Activated B cell treated with CpG ODN at 0.5 μM for 24 hours (primary cell): ENCODE results near the gene TBC1D25. TPM values are rescaled to one million over a fixed set of nuclear protein-coding genes. Genes with fewer than 3 reads are reported as not detected.

Experiments
- ATAC-seq: fragments of 200-7000 bp; cut with Tn5 transposase; one replicate; pipeline ENCODE4 v1.10.0; 2021; ENCODE audit warnings: low read depth, mild to moderate bottlenecking, moderate library complexity
- CTCF ChIA-PET: fragments of 350-600 bp; sonication (Branson Sonifier 250); formaldehyde crosslinking; loops from one replicate; lab custom pipeline; 2021; ENCODE audit warnings: antibody characterized with exemption; lab: Charles Lee
- POLR2A ChIA-PET: fragments of 350-600 bp; sonication (Branson Sonifier 250); formaldehyde crosslinking; loops from one replicate; lab custom pipeline; 2021; ENCODE audit warnings: antibody characterized with exemption; lab: Charles Lee
- DNase-seq: peaks from one replicate; pipeline ENCODE4 v3.0.0; 2022
- H3K27ac Mint-ChIP-seq: one replicate; pipeline ENCODE4 v1.8.0; 2020; ENCODE audit warnings: mixed read lengths
- H3K27me3 Mint-ChIP-seq: one replicate; pipeline ENCODE4 v1.8.0; 2021; ENCODE audit warnings: mixed read lengths
- H3K36me3 Mint-ChIP-seq: one replicate; pipeline ENCODE4 v1.8.0; 2021; ENCODE audit warnings: low read depth, mixed read lengths
- H3K4me1 Mint-ChIP-seq: one replicate; pipeline ENCODE4 v1.8.0; 2021; ENCODE audit warnings: mixed read lengths
- H3K4me3 Mint-ChIP-seq: one replicate; pipeline ENCODE4 v1.8.0; 2020; ENCODE audit warnings: mild to moderate bottlenecking, mixed read lengths
- H3K9me3 Mint-ChIP-seq: one replicate; pipeline ENCODE4 v1.8.0; 2020; ENCODE audit warnings: mixed read lengths
- intact Hi-C: fragments of 100-400 bp; cut with micrococcal nuclease; formaldehyde crosslinking; loops from one replicate; pipeline ENCODE4 v1.15.1; 2024
- total RNA-seq: library from RNA; stranded (reverse); gene quantifications from 2 replicates; pipeline ENCODE4 v1.2.3, GENCODE V29; 2022
- TF ChIP-seq, protein P1 (sequence below): fragments of 200-600 bp; IDR thresholded peaks from one replicate; pipeline ENCODE4 v1.8.0; 2022; ENCODE audit warnings: antibody characterized with exemption, mild to moderate bottlenecking

TBC1D25 gene
- total RNA-seq, 1 donor from 2014 or later, result 16.4 TPM

DNA sequence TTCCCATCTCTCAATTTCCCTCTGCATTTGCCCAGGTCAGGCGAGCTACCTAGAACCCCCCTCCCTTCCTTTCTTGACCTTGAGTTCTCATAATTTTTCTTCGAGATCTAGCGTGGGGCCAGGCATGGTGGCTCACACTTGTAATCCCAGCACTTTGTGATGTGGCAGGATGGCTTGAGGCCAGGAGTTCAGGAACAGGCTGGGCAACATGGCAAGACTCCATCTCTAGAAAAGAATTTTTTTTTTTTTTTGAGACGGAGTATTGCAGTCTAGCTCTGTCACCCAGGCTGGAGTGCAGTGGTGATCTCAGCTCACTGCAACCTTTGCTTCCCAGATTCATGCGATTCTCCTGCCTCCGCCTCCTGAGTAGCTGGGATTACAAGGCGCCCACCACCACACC lies 35.3 kb upstream of the TBC1D25 start:
- peaks cover 4% of the 10 kb centered on the region for H3K4me1 Mint-ChIP-seq
- no peak overlapping the region for H3K4me3 Mint-ChIP-seq
- H3K9me3 Mint-ChIP-seq, result no peaks in the 10 kb centered on the region
- no peaks in the 10 kb centered on the region for H3K27me3 Mint-ChIP-seq
- ChIA-PET CTCF (interaction anchor here (0.7 kb wide), 1 partner anchor 519 kb away, joined by 4 read pairs; no protein-coding TSS in a partner anchor), POLR2A (no interaction called here)
- H3K27ac Mint-ChIP-seq, result no peak overlapping the region
- peaks cover 2% of the 10 kb centered on the region for H3K36me3 Mint-ChIP-seq
- intact Hi-C loops, result no loop called here
- ATAC-seq, result no peak
- no peak for DNase-seq
- TF ChIP-seq, protein P1, sequence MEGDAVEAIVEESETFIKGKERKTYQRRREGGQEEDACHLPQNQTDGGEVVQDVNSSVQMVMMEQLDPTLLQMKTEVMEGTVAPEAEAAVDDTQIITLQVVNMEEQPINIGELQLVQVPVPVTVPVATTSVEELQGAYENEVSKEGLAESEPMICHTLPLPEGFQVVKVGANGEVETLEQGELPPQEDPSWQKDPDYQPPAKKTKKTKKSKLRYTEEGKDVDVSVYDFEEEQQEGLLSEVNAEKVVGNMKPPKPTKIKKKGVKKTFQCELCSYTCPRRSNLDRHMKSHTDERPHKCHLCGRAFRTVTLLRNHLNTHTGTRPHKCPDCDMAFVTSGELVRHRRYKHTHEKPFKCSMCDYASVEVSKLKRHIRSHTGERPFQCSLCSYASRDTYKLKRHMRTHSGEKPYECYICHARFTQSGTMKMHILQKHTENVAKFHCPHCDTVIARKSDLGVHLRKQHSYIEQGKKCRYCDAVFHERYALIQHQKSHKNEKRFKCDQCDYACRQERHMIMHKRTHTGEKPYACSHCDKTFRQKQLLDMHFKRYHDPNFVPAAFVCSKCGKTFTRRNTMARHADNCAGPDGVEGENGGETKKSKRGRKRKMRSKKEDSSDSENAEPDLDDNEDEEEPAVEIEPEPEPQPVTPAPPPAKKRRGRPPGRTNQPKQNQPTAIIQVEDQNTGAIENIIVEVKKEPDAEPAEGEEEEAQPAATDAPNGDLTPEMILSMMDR, result no peak

DNA sequence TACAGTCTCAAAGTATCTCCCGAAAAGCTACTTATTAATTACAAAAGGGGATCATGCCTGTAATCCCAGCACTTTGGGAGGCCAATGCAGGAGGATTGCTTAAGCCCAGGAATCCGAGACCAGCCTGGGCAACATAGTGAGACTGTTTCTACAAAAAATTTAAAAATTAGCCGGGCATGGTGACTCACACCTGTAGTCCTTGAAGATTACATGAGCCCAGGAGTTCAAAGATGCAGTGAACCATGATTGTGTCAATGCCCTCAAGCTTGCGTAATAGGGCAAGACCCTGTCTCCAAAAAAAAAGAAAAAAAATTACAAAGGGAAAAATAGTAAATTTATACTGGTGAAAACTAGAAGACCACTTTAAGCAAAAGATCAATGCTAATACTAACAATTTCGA lies 34.0 kb upstream of the TBC1D25 start:
- H3K27me3 Mint-ChIP-seq, result no peaks in the 10 kb centered on the region
- H3K36me3 Mint-ChIP-seq, result peaks cover 2% of the 10 kb centered on the region
- H3K4me1 Mint-ChIP-seq, result peaks cover 11% of the 10 kb centered on the region
- ATAC-seq (no peak), DNase-seq (no peak)
- no peak overlapping the region for H3K27ac Mint-ChIP-seq
- TF ChIP-seq, protein P1, result no peak
- H3K9me3 Mint-ChIP-seq, result no peaks in the 10 kb centered on the region
- CTCF ChIA-PET, result no interaction called here
- no peak overlapping the region for H3K4me3 Mint-ChIP-seq
- POLR2A ChIA-PET, result no interaction called here
- intact Hi-C loops, result loop anchor here (5.0 kb wide), 1 partner anchor 38 kb away; no protein-coding TSS in a partner anchor

DNA sequence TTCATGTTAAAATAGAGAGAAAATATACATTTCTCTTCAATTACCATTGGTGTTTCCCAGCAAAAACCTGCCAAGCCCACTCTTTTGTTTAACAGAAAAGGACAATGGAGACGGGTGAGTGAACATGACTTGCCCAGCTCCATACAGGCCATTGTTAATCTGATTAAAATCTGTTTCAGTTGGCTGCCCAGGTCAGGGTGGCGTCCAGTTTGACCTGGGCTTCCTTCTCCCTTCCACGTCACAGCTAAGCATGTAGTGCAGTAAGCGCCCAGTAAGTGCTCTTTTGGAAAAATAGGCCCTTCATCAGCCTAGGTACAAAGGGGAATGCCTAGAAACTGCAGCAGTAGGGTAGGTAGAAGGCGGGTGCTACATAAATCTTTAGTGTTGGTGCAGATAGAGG lies 32.3 kb upstream of the TBC1D25 start:
- ChIA-PET POLR2A (interaction anchor here (1.0 to 2.5 kb wide), 4 partner anchors 14 to 67 kb away, joined by 4 to 17 read pairs (median 7); partner anchors contain the start of genes EBP and RBM3), CTCF (interaction anchor here (1.5 kb wide), 1 partner anchor 33 kb away, joined by 4 read pairs; no protein-coding TSS in a partner anchor)
- Mint-ChIP-seq H3K4me3 (no peak overlapping the region), H3K4me1 (peaks cover 11% of the 10 kb centered on the region), H3K27ac (no peak overlapping the region), H3K9me3 (no peaks in the 10 kb centered on the region), H3K36me3 (peaks cover 5% of the 10 kb centered on the region), H3K27me3 (no peaks in the 10 kb centered on the region)
- ATAC-seq (no peak), DNase-seq (no peak)
- intact Hi-C loops, result loop anchor here (5.0 kb wide), 1 partner anchor 40 kb away; no protein-coding TSS in a partner anchor
- TF ChIP-seq, protein P1, result no peak

DNA sequence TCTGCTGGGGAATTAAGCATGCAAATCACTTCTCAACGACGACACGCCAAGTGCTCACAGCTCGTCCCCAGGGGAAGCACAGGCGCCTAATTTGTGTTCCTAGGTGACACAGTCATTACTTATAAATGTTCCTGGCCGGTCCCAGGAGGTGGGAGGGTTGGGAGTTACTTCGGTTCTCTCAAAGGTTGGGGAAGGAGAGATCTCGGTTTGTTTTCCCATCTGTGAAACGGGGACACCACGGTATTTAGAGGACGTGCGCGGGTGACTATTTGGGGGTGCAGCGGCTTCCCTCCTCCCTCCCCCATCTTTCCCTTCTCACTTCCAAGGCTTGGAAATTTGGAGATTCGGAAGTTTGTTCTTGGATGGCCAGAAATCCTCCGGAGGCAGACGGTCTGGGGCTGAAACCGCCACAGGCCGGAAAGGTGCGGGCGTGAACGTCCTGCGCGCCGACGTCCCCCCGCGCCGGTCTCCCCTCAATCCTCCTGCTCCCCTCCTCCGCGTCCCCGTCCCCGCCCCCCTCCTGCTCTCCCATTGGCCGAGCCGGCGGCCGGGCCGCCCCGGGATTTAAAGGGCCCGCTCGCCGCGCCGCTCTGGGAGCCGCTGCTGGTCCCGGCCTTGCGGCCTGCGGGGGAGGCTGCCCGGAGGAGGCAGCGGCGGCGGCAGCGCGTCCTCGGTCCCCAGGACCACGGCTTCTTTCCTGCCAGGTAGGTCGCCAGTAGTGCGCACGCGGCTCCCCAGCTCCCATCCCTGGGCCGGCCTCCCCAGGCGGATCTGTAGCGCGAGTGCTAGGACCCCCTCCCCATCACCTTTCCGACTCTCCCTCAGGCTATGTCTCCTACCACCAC lies 30.9 kb upstream of the TBC1D25 start, which contains the start of gene PORCN:
TSS of gene PORCN (plus strand) at position 593 of the 845 bp plus-strand sequence. CDS start 829 bp downstream, outside the sequence.
- Mint-ChIP-seq H3K4me1 (peaks cover 11% of the 10 kb centered on the region), H3K9me3 (no peaks in the 10 kb centered on the region), H3K36me3 (peaks cover 5% of the 10 kb centered on the region), H3K4me3 (peak within 1 kb of the TSS; percentile 91), H3K27me3 (no peaks in the 10 kb centered on the region), H3K27ac (peak within 1 kb of the TSS; percentile 91)
- POLR2A ChIA-PET, result interaction anchor here (0.6 to 2.5 kb wide), 11 partner anchors 13 to 672 kb away, joined by 3 to 22 read pairs (median 3); partner anchors contain the start of genes EBP, FTSJ1, RBM3 and TBC1D25
- intact Hi-C loops, result loop anchor here (1.0 to 5.0 kb wide), 8 partner anchors 13 to 849 kb away; partner anchors contain the start of genes EBP, FTSJ1, HDAC6 and RBM3
- TF ChIP-seq, protein P1, result no peak
- CTCF ChIA-PET, result interaction anchor here (0.6 to 1.5 kb wide), 3 partner anchors 34 to 672 kb away, joined by 3 to 4 read pairs (median 3); partner anchors contain the start of gene ZNF81
- ATAC-seq (peak; percentile 88), DNase-seq (peak; percentile 65)

DNA sequence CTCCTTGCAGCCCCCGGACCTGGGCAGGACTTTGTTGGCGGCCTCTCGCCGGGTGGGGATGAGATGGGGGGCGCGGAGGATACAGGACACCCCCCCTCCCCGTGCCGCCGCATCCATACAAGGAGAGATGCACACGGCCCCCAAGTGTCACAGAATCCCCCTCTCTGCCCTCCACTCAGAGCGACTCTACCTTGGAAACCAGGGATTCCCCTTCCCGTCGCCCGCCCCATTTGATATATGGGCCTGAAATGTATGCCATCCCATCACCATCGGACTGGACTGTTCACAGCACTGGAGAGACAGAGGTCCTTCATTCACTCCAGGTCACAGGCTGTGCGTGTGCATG lies 30.3 kb upstream of the TBC1D25 start:
- Mint-ChIP-seq H3K9me3 (no peaks in the 10 kb centered on the region), H3K36me3 (peaks cover 5% of the 10 kb centered on the region), H3K27ac (peak overlapping the region; percentile 76), H3K4me1 (peaks cover 11% of the 10 kb centered on the region), H3K27me3 (no peaks in the 10 kb centered on the region), H3K4me3 (peak overlapping the region; percentile 91)
- intact Hi-C loops, result loop anchor here (2.0 to 5.0 kb wide), 2 partner anchors 42 to 66 kb away; partner anchors contain the start of gene RBM3
- TF ChIP-seq, protein P1, result no peak
- ATAC-seq (no peak), DNase-seq (no peak)
- ChIA-PET CTCF (no interaction called here), POLR2A (interaction anchor here (1.4 to 2.5 kb wide), 4 partner anchors 30 to 175 kb away, joined by 3 to 22 read pairs (median 12); partner anchors contain the start of genes RBM3, TBC1D25 and WAS)
